ENCODE data around the gene CCDC81. TPM values are rescaled to one million over a fixed set of nuclear protein-coding genes. Genes with fewer than 3 reads are reported as not detected.

Gene CCDC81
- total RNA-seq, 1 experiment from 2014 or later = 0.49 TPM

DNA sequence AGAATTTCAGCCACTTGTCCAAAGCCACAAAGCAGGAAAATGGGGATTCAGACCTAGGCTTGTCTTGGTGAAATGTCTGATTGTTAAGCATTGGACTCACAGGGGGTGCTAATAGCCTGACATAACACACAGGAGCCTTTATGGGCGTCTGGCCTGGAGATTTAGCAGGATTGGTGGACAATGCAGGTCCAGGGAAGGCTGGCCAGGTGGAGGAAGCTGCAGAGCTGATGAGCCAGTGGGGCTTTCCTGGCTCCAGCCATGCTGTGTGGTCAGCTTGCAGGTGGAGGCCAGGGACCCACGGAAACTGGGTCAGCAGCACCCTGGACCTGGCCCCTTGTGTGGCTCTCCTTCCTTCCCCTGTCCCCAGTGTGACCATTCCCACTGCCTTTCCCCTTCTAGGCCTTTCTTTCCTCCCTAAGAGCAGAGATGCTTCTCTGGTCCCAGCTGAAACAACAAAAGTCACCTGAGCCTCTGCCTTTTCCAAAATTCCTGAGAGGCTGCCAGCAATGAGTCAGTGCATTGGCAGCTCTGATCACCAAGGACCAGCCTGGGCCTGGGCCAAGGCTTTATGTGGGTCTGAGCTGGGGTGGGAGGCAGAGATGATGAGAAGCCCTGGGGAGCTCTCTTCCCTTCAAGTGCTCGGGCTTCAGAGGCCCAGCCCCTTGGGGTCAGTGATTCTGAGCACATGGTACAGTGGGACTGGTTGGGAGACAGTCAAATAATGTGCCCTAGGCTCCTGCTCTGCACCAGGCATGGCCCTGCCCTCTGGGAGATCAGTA is 85.2 kb downstream of the CCDC81 start:
- Histone ChIP-seq H3K36me3 (ENCODE audit: control insufficient read depth, insufficient read depth, low read length) (no peaks in the 10 kb centered on the region), H3K4me3 (ENCODE audit: low read depth in 2 of 2, low read length in 2 of 2) (no peak overlapping the region), H3K9me3 (ENCODE audit: control insufficient read depth, insufficient read depth, low read depth, low read length) (no peaks in the 10 kb centered on the region), H3K27ac (ENCODE audit: low read length) (peak overlapping the region; percentile 91), H3K4me1 (ENCODE audit: control insufficient read depth, insufficient read depth, low read length) (peaks cover 48% of the 10 kb centered on the region), H3K27me3 (ENCODE audit: control insufficient read depth, insufficient read depth, low read length) (no peaks in the 10 kb centered on the region)
- DNase-seq (ENCODE audit: low read depth, low spot score) (peak; percentile 67), ATAC-seq (peak; percentile 76)
- TF ChIP-seq POLR2AphosphoS5 (IDR thresholded peaks at IDR 0.05; ENCODE audit: low read depth, low read length) = peak; percentile 68
- TF ChIP-seq, protein P1, sequence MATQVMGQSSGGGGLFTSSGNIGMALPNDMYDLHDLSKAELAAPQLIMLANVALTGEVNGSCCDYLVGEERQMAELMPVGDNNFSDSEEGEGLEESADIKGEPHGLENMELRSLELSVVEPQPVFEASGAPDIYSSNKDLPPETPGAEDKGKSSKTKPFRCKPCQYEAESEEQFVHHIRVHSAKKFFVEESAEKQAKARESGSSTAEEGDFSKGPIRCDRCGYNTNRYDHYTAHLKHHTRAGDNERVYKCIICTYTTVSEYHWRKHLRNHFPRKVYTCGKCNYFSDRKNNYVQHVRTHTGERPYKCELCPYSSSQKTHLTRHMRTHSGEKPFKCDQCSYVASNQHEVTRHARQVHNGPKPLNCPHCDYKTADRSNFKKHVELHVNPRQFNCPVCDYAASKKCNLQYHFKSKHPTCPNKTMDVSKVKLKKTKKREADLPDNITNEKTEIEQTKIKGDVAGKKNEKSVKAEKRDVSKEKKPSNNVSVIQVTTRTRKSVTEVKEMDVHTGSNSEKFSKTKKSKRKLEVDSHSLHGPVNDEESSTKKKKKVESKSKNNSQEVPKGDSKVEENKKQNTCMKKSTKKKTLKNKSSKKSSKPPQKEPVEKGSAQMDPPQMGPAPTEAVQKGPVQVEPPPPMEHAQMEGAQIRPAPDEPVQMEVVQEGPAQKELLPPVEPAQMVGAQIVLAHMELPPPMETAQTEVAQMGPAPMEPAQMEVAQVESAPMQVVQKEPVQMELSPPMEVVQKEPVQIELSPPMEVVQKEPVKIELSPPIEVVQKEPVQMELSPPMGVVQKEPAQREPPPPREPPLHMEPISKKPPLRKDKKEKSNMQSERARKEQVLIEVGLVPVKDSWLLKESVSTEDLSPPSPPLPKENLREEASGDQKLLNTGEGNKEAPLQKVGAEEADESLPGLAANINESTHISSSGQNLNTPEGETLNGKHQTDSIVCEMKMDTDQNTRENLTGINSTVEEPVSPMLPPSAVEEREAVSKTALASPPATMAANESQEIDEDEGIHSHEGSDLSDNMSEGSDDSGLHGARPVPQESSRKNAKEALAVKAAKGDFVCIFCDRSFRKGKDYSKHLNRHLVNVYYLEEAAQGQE (IDR thresholded peaks at IDR 0.05; ENCODE audit: insufficient read depth in 1 of 2, low read depth in 2 of 2, low read length in 1 of 2) = no peak
- TF ChIP-seq, protein P2, sequence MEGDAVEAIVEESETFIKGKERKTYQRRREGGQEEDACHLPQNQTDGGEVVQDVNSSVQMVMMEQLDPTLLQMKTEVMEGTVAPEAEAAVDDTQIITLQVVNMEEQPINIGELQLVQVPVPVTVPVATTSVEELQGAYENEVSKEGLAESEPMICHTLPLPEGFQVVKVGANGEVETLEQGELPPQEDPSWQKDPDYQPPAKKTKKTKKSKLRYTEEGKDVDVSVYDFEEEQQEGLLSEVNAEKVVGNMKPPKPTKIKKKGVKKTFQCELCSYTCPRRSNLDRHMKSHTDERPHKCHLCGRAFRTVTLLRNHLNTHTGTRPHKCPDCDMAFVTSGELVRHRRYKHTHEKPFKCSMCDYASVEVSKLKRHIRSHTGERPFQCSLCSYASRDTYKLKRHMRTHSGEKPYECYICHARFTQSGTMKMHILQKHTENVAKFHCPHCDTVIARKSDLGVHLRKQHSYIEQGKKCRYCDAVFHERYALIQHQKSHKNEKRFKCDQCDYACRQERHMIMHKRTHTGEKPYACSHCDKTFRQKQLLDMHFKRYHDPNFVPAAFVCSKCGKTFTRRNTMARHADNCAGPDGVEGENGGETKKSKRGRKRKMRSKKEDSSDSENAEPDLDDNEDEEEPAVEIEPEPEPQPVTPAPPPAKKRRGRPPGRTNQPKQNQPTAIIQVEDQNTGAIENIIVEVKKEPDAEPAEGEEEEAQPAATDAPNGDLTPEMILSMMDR (IDR thresholded peaks at IDR 0.05) = no peak
- no peak for TF ChIP-seq SIN3A (IDR thresholded peaks at IDR 0.05; ENCODE audit: borderline replicate concordance, insufficient read depth, low read depth, low read length)
- peak; percentile 63; the same call in 1 of the 2 replicates for TF ChIP-seq TCF7L2 (IDR thresholded peaks at IDR 0.05; ENCODE audit: low read depth, low read length)
- POLR2A ChIA-PET = interaction anchor here (0.6 kb wide), 1 partner anchor 25 kb away, joined by 15 read pairs; no protein-coding TSS in a partner anchor
- in situ Hi-C loops (cut with HindIII; ENCODE audit: low pct_unique_long_range_greater_than_20kb, low sequenced_read_pairs) (no loop called here), intact Hi-C loops (cut with micrococcal nuclease; ENCODE audit: unreplicated experiment) (loop anchor here (5.0 to 10.0 kb wide), 4 partner anchors 57 to 285 kb away; partner anchors contain the start of gene ME3)
- no TSS peak for BruUV-seq (replicated peaks)
- CTCF ChIA-PET = interaction anchor here (0.6 to 1.3 kb wide), 3 partner anchors 10 to 148 kb away, joined by 3 to 5 read pairs (median 3); no protein-coding TSS in a partner anchor

DNA sequence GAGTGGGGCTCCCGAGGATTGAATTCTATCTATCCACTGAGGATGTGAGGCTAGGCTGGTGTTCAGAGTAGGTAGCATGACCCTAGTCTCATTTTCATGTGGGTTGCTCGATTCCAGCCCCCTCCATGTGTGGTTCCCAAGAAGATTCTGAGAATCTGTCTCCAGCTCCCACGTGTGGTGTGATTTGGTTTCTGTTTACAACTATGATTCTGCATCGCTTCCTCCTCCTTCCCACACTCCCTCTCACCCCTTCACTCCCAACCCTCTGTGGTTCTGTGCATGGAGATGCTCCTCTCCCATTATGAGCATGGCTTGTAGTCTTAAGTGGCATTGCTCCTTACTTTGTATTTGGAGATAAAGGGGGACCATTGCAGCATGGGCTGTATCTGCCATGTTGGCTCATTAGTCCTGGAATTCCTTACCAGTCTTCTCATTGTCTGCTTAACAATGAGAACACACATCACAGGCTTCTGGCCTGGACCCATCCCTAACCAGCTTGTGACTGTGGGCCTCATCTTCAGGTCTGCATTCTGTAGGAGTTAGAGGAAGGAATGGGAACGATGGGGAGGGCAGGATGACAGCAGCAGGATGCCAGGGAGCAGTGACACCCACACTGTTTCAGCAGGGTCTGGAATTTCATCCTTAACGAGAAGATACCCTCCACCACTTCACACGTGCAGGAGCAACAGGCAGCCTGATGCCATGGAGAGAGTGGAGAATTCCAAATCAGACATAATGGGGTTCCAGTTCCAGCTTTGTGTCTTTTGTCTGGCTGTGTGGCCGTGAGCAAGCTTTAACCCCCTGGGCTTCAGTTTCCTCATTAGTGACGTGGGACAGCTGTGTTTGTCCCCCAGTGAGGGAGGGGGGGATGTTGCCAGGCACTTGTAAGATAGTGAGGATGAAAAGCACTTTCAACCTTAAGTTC is 86.0 kb downstream of the CCDC81 start:
- no peaks in the 10 kb centered on the region for H3K36me3 ChIP-seq (ENCODE audit: control insufficient read depth, insufficient read depth, low read length)
- TF ChIP-seq POLR2AphosphoS5 (IDR thresholded peaks at IDR 0.05; ENCODE audit: low read depth, low read length) (0 out of 2 replicates have a peak, but pooled peaks have one; percentile 4), TCF7L2 (IDR thresholded peaks at IDR 0.05; ENCODE audit: low read depth, low read length) (no peak)
- TF ChIP-seq, protein P1 (IDR thresholded peaks at IDR 0.05; ENCODE audit: insufficient read depth in 1 of 2, low read depth in 2 of 2, low read length in 1 of 2) = no peak
- intact Hi-C loops (cut with micrococcal nuclease; ENCODE audit: unreplicated experiment) = loop anchor here (5.0 kb wide), 1 partner anchor 57 kb away; no protein-coding TSS in a partner anchor
- in situ Hi-C loops (cut with HindIII; ENCODE audit: low pct_unique_long_range_greater_than_20kb, low sequenced_read_pairs) = no loop called here
- no peaks in the 10 kb centered on the region for H3K27me3 ChIP-seq (ENCODE audit: control insufficient read depth, insufficient read depth, low read length)
- H3K27ac ChIP-seq (ENCODE audit: low read length) = peak overlapping the region; percentile 91
- ATAC-seq (no peak), DNase-seq (ENCODE audit: low read depth, low spot score) (no peak)
- H3K4me1 ChIP-seq (ENCODE audit: control insufficient read depth, insufficient read depth, low read length) = peaks cover 46% of the 10 kb centered on the region
- POLR2A ChIA-PET = no interaction called here
- CTCF ChIA-PET = interaction anchor here (0.6 to 1.3 kb wide), 3 partner anchors 58 to 153 kb away, joined by 3 to 5 read pairs (median 3); no protein-coding TSS in a partner anchor
- no peaks in the 10 kb centered on the region for H3K9me3 ChIP-seq (ENCODE audit: control insufficient read depth, insufficient read depth, low read depth, low read length)
- no TSS peak for BruUV-seq (replicated peaks)
- H3K4me3 ChIP-seq (ENCODE audit: low read depth in 2 of 2, low read length in 2 of 2) = no peak overlapping the region
